RWPE2 (cell line): Measurements from ENCODE around the gene GOLGA5.

Experiments
- ATAC-seq: fragments of 200-7000 bp; cut with Tn5 transposase; 3 replicates; pipeline ENCODE4 v1.9.1; 2021; ENCODE audit warnings: low read depth
- DNase-seq: peaks from one replicate; pipeline ENCODE4 v3.0.0-alpha.2; 2020; ENCODE audit warnings: low spot score
- H3K27ac ChIP-seq: fragments of 450-650 bp; 2 replicates; pipeline ENCODE4 v1.5.1; 2017; ENCODE audit warnings: mild to moderate bottlenecking; ENCODE audit not compliant: poor library complexity, severe bottlenecking
- H3K27me3 ChIP-seq: fragments of 250-450 bp; sonication (Bioruptor Pico); 2 replicates; pipeline ENCODE4 v1.5.1; 2021; ENCODE audit warnings: mild to moderate bottlenecking, moderate library complexity; ENCODE audit not compliant: insufficient read depth, poor library complexity, severe bottlenecking
- H3K36me3 ChIP-seq: fragments of 250-450 bp; sonication (Bioruptor Pico); 2 replicates; pipeline ENCODE4 v1.5.1; 2020; ENCODE audit warnings: low read depth, mild to moderate bottlenecking, moderate library complexity
- H3K4me1 ChIP-seq: fragments of 250-450 bp; sonication (Bioruptor Pico); 2 replicates; pipeline ENCODE4 v1.5.1; 2021; ENCODE audit warnings: mild to moderate bottlenecking, moderate library complexity; ENCODE audit not compliant: insufficient read depth, poor library complexity, severe bottlenecking
- H3K4me3 ChIP-seq: fragments of 250-450 bp; sonication (Bioruptor Pico); 2 replicates; pipeline ENCODE4 v1.5.1; 2021; ENCODE audit warnings: mild to moderate bottlenecking, moderate library complexity; ENCODE audit not compliant: severe bottlenecking
- H3K9me3 ChIP-seq: fragments of 250-450 bp; sonication (Bioruptor Pico); 2 replicates; pipeline ENCODE4 v1.5.1; 2021; ENCODE audit warnings: mild to moderate bottlenecking, moderate library complexity; ENCODE audit not compliant: severe bottlenecking
- TF ChIP-seq, protein P1 (sequence below): fragments of 450-650 bp; IDR thresholded peaks from one replicate; pipeline ENCODE4 v1.5.1; 2017; ENCODE audit warnings: mild to moderate bottlenecking, moderate library complexity; ENCODE audit not compliant: poor library complexity, severe bottlenecking

Gene GOLGA5

GRCh38 chr14:92786427-92786756, 7.7 kb upstream of the GOLGA5 start:
- Histone ChIP-seq H3K27me3 (no peaks in the 10 kb centered on the region), H3K27ac (peak overlapping the region; percentile 70), H3K9me3 (peaks cover 13% of the 10 kb centered on the region), H3K36me3 (no peaks in the 10 kb centered on the region), H3K4me1 (peaks cover 14% of the 10 kb centered on the region), H3K4me3 (no peak overlapping the region)
- DNase-seq (no peak), ATAC-seq (no peak)
- TF ChIP-seq, protein P1, sequence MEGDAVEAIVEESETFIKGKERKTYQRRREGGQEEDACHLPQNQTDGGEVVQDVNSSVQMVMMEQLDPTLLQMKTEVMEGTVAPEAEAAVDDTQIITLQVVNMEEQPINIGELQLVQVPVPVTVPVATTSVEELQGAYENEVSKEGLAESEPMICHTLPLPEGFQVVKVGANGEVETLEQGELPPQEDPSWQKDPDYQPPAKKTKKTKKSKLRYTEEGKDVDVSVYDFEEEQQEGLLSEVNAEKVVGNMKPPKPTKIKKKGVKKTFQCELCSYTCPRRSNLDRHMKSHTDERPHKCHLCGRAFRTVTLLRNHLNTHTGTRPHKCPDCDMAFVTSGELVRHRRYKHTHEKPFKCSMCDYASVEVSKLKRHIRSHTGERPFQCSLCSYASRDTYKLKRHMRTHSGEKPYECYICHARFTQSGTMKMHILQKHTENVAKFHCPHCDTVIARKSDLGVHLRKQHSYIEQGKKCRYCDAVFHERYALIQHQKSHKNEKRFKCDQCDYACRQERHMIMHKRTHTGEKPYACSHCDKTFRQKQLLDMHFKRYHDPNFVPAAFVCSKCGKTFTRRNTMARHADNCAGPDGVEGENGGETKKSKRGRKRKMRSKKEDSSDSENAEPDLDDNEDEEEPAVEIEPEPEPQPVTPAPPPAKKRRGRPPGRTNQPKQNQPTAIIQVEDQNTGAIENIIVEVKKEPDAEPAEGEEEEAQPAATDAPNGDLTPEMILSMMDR, result no peak

GRCh38 chr14:92787554-92787953, 6.6 kb upstream of the GOLGA5 start:
- ATAC-seq (no peak), DNase-seq (no peak)
- peaks cover 13% of the 10 kb centered on the region for H3K9me3 ChIP-seq
- TF ChIP-seq, protein P1, result no peak
- no peak overlapping the region for H3K27ac ChIP-seq
- no peak overlapping the region for H3K4me3 ChIP-seq
- H3K36me3 ChIP-seq, result no peaks in the 10 kb centered on the region
- no peaks in the 10 kb centered on the region for H3K27me3 ChIP-seq
- peaks cover 14% of the 10 kb centered on the region for H3K4me1 ChIP-seq

DNA sequence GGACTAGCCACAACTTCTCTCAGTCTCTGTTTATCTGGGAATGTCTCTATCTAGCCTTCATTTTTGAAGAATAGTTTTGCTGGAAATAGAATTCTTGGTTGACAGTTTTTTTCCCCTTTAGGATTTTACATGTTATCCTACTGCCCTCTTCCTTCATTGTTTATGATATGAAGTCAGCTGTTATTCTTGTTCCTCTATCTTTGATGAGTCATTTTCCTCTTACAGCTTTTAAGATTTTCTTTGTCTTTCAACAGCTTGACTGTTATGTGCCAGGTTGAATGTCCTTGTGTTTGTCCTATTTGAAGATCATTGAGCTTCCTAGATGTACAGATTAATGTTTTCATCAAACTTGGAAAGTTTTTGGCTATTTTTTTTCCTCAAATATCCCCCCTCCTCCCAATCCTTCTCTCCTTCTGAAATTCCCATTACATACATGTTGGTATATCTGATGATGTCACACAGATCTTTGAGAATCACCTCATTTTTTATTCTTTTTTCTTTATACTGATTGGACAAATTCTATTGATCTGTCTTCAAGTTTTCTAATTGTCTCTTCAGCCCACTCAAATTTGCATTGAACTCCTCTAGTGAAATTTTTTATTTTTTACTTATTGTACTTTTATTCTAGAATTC, 4.5 kb upstream of the GOLGA5 start:
- H3K4me1 ChIP-seq, result peaks cover 22% of the 10 kb centered on the region
- H3K36me3 ChIP-seq, result no peaks in the 10 kb centered on the region
- no peaks in the 10 kb centered on the region for H3K27me3 ChIP-seq
- H3K9me3 ChIP-seq, result peaks cover 13% of the 10 kb centered on the region
- TF ChIP-seq, protein P1, result no peak
- no peak overlapping the region for H3K4me3 ChIP-seq
- ATAC-seq (no peak), DNase-seq (no peak)
- H3K27ac ChIP-seq, result no peak overlapping the region

DNA sequence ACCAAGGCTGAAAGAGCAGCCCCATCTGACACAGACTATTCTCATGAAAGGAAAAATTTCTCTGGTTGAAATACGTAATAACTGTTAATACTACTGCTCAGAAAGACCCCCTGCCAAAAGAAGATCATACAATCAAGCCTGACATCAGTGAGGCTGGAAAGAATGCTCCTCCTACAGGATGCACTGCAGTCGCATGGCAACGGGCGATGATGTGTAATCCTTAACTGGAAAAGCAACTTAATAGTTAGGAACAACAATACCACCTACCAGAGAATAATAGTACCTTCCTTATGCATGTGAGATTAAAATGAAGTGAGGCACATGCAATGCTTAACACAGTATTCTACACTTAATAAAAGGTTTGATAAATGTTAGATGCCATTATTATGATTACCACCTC, 1.2 kb upstream of the GOLGA5 start:
- H3K9me3 ChIP-seq, result peaks cover 7% of the 10 kb centered on the region
- peak overlapping the region; percentile 54 for H3K27ac ChIP-seq
- H3K36me3 ChIP-seq, result peaks cover 10% of the 10 kb centered on the region
- peaks cover 15% of the 10 kb centered on the region for H3K4me1 ChIP-seq
- ATAC-seq, result no peak
- DNase-seq, result no peak
- H3K4me3 ChIP-seq, result no peak overlapping the region
- no peaks in the 10 kb centered on the region for H3K27me3 ChIP-seq
- TF ChIP-seq, protein P1, result no peak

- DNase-seq (no peak), ATAC-seq (peak; percentile 22; the same call in 1 of the 3 replicates)
- Histone ChIP-seq H3K4me3 (peak overlapping the region; percentile 64), H3K9me3 (peaks cover 2% of the 10 kb centered on the region), H3K36me3 (peaks cover 20% of the 10 kb centered on the region), H3K27me3 (no peaks in the 10 kb centered on the region), H3K27ac (peak overlapping the region; percentile 54), H3K4me1 (peaks cover 15% of the 10 kb centered on the region)
- TF ChIP-seq, protein P1, result no peak
These were observed 439 bp downstream of the GOLGA5 start for GRCh38 chr14:92794547-92794941.
